GM18502 (cell line): ENCODE measurements around the gene KRTAP10-4.
"Not testable (repeated sequence)": the region's sequence is repeated elsewhere in the genome, so short reads cannot be mapped to it uniquely, and the experiment has no call there.

Experiments used
- ATAC-seq: cut with Tn5 transposase; IDR thresholded peaks from one replicate; pipeline ENCODE4 v1.9.1; 2021; ENCODE audit warnings: mild to moderate bottlenecking; ENCODE audit not compliant: unreplicated experiment, poor library complexity

Gene KRTAP10-4

GRCh38 chr21:44575307-44576024 lies 1.9 kb downstream of the KRTAP10-4 start:
- no peak for ATAC-seq

DNA sequence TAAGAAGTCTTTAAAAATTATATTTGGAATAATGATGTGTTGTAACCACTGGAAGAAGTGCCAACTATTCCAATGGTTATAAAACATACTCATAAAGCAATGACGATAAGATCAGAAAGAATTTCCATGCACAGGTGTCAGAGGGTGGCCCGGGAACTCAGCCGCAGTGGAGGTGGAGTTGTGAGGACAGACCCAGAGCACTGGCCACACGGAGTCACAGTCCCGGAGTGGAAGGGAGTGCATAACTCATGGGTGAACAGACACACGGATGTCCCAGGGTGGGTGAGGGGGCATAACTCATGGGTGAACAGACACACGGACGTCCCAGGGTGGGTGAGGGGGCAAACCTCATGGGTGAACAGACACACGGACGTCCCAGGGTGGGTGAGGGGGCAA lies 2.5 kb downstream of the KRTAP10-4 start:
- ATAC-seq = no peak

GRCh38 chr21:44578371-44579055 lies 5.0 kb downstream of the KRTAP10-4 start:
- ATAC-seq = no peak

DNA sequence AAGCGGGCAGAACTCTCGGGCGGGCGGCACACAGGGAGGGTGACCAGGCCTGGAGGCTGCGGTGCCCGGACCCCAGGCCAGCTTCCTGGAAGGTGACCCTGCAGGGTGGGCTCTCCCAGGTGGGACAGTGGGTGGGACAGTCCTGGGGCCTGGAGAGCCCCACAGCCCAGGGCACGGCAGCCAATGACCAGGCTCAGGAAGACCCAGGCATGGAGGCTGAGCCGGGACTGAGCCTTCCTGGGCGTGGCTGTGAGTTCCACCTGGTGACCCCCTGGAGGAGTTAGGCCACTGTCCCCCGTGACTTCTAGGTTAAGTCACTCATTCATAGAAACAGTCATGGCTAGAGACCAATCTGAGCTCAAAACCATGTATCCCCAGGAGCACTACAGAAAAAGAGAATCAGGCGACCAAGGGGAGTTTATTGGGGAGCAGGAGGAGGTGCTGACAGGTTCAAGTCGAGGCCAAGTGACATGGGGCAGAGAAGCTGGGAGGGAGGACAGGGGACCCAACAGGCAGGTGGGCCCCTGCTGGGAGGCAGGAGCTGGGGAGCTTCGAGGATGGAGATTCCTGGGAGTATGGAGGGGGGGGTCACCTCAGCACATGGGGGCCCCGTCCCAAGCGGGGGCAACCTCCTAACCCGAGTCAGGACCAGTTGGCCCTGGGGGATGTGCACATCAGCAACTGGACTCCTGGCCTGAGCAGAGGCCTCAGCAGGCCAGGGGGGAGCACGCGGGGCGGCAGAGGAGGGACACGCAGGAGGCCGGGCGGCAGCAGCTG lies 5.7 kb downstream of the KRTAP10-4 start:
- ATAC-seq = no peak

DNA sequence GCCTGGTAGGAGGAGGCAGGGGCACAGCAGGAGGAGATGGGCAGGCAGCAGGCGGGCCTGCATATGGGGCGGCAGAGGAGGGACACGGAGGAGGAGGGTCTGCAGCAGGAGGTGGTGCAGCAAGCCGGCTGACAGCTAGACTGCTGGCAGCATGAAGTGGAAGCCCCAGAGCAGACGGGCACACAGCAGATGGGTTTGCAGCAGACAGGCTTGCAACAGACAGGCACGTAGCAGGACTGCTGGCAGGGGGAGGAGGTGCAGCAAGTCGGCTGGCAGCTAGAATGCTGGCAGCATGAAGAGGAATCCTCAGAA lies 6.3 kb downstream of the KRTAP10-4 start:
- ATAC-seq = no peak

DNA sequence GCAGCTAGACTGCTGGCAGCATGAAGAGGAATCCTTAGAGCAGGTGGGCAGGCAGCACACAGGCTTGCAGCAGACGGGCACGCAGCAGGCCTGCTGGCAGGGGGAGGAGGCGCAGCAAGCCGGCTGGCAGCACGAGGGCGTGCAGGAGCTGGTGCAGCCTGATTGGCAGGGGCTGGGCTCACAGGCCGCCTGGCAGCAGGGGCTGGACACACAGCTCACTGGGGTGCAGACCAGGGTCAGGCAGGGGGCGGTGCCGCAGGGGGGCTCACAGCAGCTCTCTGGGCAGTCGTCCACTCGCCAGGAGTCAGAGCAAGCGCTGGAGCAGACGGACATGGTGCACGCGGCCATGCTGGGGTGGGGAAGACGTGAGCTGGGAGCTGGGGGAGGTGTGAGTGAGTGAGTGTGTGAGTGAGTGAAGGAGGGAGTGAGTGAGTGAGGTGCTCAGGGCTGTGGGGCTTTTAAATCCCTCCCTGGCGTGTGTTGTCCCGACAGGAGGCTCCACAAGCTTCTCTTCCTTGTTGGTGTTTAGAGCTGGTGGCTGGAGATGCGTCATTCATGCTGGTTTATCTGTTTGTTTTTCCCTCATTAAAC lies 6.8 kb downstream of the KRTAP10-4 start, which contains the start of gene KRTAP10-5:
Gene KRTAP10-5 (minus strand): TSS at position 374 of the 591 bp plus-strand sequence. CDS start 26 bp downstream, at position 348.
- not testable (repeated sequence) for ATAC-seq

DNA sequence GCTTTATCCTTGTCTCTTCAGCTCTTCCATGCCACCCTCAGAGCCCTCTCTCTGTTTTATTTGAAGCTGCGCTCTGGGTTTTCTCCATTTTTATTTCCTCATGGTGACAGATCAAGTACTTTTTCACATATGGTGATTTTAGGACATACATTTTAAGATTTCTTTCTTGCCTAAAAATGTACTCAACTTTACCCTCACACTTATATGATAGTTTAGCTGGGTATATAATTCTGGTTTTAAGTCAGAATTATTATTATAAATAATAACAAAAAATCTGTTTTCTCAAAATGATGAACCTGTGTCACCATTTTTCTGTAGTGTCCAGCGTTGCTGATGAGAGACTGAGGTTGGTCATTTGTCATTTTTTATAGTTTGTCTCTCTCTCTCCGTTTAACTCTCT lies 7.6 kb downstream of the KRTAP10-4 start:
- ATAC-seq = no peak

GRCh38 chr21:44582055-44582454 lies 8.5 kb downstream of the KRTAP10-4 start:
- no peak for ATAC-seq

GRCh38 chr21:44583089-44583799 lies 9.7 kb downstream of the KRTAP10-4 start:
- ATAC-seq = no peak

DNA sequence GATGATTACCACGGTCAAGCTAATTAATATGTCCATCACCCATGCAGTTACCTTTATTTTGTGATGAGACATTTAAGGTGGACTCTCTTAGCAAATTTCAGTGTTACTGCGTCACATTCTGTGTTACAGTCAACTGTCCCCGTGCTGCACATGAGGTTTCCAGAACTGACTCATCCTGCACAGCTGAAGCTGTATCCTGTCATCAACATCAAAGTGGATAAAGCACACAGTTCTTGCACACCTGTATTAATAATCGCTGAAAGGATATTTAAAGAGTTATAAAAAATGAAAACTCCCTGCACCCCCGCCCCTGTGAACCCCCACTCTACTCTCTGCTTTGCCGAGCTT lies 10.2 kb downstream of the KRTAP10-4 start:
- no peak for ATAC-seq

GRCh38 chr21:44585892-44586291 lies 12.4 kb downstream of the KRTAP10-4 start:
- ATAC-seq = no peak

- no peak for ATAC-seq
Observed at GRCh38 chr21:44589094-44589493, 15.6 kb downstream of the KRTAP10-4 start.

DNA sequence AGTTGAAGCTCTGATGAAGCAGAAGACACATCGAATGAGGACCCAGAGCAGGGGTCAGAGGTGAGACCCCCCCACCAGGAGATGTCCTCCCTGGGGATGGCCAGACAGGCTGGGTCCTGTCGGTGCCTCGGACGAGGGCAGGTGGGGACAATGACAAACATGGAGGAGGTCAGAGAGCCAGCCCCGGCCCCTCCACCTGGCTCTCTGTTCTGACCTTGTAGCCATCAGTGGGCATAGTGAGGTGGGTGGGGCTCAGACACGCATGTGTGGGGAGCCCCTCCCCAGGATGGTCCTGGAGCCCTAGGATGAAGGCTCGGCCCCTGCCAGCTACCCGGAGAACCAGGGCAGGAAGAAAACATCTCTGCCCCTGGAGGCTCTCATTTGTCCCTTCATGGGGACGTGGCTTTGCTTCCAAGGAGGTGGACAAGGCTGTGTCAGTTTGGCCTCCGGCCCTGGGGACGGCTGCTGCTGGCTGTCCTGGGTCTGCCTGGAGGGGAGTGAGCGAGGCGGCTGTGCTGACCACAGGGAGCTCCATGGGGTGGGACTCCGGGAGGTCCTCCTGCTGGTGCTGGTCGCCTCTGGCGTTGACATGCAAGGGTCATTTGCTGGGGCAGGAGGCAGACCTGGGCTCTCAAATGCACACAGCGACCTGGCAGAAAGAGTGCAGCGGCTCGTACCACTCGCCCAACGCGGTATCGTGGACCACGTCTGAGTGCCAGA lies 16.2 kb downstream of the KRTAP10-4 start:
- ATAC-seq = no peak

DNA sequence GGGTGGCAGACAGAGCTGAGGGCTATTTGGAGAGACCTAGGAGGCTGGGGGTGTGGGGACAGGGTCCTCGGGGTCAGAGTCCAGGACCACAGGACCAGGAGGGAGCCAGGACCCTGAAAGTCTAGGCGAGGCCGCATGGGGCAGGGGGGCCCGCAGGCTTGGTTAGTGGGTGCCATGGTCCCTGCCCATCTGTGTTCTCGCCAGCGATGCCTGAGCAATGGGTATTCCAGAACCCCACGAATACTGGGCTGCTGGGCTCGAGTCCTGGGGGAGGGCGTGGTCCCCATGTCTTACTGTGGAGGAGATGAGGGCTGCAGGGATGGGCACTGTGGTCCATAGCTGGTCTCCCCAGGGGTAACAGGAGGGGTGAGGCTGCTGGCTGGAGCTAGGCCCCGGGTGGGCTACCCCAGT lies 16.8 kb downstream of the KRTAP10-4 start:
- ATAC-seq = no peak

DNA sequence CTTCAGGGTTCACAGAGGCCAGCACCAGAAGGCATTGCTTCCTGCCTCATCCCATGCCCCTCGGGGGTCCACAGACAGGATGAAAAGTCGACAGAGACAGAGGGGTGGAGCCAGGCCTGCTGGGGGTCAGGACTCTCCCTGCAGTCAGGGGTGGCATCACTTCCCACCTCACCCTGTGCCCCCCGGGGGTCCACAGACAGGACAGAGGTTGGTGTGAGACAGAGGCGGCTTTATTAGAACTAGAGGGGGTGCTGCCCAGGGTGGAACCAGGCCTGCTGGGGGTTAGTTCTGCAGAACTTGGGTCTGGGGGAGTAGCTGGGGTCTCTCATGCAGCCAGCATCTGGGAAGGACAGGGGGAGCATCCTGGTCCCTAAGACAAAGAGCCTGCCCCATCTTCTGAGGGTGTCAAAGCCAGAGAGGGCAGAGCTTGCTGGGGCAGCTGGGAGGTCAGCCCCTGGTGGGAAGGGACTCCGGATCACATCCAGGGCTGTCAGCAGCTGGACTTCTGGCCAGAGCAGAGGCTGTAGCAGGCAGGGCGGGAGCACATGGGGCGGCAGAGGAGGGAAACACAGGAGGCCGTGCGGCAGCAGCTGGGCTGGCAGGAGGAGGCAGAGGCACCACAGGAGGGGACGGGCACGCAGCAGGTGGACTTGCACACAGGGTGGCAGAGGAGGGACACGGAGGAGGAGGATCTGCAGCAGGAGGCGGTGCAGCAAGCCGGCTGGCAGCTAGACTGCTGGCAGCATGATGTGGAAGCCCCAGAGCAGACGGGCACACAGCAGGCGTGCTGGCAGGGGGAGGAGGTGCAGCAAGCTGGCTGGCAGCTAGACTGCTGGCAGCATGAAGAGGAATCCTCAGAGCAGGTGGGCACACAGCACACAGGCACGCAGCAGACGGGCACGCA lies 17.6 kb downstream of the KRTAP10-4 start:
- not testable (repeated sequence) for ATAC-seq

DNA sequence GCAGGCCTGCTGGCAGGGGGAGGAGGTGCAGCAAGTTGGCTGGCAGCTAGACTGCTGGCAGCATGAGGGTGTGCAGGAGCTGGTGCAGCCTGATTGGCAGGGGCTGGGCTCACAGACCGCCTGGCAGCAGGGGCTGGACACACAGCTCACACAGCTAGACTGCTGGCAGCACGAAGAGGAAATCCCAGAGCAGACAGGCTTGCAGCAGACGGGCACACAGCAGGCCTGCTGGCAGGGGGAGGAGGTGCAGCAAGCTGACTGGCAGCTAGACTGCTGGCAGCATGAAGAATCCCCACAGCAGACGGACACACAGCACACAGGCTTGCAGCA lies 18.2 kb downstream of the KRTAP10-4 start:
- ATAC-seq = not testable (repeated sequence)

GRCh38 chr21:44592446-44593311 lies 19.1 kb downstream of the KRTAP10-4 start, which contains the start of gene KRTAP10-6:
Gene KRTAP10-6, minus strand, starts transcription at chr21:44592505. Its CDS starts 21 bp downstream, at chr21:44592484.
- ATAC-seq = no peak
